HG02623 (cell line): ENCODE results near the gene SIGLECL1.

Experiments used
- ATAC-seq: cut with Tn5 transposase; IDR thresholded peaks from one replicate; pipeline ENCODE4 v1.9.1; 2021; ENCODE audit warnings: moderate library complexity; ENCODE audit not compliant: unreplicated experiment

Gene SIGLECL1

DNA sequence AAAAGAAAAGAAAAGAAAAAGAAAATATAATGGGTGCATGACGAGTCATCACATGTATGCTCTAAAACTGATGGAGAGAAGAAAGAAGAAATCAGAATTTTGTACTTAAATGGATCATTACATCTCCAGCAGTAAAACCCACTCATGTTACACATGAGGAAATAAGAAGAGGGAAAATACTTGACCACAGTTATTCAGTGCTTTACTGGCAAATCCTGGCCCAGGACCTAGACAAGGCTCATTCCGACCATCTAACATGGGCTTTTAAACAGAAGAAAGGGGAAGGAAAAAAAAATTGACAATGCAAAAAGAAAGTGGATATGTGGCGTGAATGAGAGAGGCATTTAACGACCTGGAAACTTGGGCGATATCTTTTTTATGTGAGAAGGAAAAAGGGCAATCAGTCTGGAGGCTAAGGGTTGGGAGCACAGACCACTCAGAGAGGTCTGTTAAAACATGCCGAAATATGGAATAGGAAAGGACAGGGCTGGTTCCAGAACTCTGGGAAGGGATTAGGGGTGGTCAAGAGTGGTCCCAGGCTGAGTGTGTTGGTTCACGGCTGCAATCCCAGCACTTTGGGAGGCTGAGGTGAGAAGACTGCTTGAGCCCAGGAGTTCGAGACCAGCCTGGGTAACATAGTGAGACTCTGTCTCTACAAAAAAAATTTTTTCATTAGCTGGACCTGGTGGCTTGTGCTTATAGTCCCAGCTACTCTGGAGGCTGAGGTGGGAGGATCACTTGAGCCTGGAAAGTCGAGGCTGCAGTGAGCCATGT is 1.6 kb downstream of the SIGLECL1 start:
- no peak for ATAC-seq

- ATAC-seq = no peak
These were observed 2.4 kb downstream of the SIGLECL1 start for GRCh38 chr19:51253088-51253806.

DNA sequence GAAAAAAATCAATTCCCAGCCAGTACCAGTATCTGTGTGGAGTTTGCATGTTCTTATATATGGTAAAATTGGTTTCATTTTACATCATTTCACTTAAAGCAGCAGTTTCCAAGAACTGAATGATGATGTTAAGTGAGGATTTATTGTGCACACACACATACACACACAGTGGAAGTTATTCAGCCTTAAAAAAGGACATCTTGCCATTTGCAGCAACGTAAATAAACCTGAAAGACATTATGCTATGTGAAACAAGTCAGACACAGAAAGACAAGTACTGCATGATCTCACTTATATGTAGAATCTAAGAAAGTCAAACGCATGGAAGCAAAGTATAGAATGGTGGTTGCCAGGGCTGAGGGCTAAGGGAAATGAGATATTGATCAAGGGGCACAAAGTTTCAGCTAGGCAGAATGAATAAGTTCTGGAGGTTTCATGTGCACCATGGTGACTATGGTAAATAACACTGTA is 5.3 kb downstream of the SIGLECL1 start:
- no peak for ATAC-seq

- no peak for ATAC-seq
These were observed 6.6 kb downstream of the SIGLECL1 start for GRCh38 chr19:51257471-51257870.

GRCh38 chr19:51258165-51259160 is 7.6 kb downstream of the SIGLECL1 start:
- no peak for ATAC-seq

- ATAC-seq = no peak
These were observed 8.7 kb downstream of the SIGLECL1 start for GRCh38 chr19:51259348-51260245.

DNA sequence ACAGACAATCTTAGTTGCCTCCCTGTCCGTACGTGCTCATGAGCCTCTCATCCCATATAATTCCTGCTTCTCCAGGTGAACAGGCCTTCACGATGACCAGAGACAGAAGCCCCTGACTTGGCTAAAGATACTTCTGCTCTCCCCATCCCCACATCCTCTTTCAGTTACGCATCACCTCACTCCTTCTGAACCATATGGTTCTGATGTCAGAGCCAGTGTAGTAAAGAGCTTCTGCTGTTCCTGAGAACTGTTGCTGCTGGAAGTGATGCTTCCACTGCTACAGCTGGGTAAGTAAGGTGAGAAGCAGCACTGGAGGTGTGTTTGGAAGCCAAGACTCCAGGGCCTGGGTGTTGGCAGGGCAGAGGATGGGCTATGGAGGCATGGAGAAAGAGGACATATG is 12.9 kb downstream of the SIGLECL1 start:
- no peak for ATAC-seq

GRCh38 chr19:51271067-51271466 is 20.2 kb downstream of the SIGLECL1 start:
- no peak for ATAC-seq

GRCh38 chr19:51272183-51272810 is 21.4 kb downstream of the SIGLECL1 start:
- no peak for ATAC-seq

DNA sequence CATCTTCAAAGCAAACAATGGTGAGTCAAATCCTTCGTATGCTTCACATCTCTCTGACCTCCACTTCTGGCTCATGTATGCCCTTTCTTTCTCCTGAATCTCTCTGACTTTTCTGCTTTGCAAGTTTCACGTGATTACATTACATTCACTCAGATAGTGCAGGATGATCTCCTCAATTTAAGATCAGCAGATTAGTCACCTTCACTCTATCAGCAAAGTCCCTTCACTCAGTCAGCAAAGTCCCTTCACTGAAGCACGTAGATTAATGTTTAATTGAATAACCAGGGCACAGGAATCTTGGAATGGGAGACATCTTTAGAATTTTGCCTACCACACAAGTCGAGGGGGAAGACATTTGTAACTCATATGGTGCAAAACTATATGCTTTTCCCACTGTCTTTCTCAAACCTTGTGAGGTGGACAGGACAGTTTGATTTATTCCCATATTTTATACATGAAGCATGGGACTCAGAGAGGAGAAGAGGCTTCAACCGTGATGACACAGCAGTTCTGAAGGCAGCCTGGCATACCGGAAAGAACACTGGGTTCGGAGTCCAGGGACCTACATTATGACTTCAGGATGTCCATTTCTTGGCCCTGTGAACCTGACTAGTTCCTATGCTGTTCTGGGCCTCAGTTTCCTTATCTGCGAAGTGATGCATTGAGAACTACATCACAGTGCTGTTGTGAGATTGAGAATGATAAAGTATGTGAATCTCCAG is 23.3 kb downstream of the SIGLECL1 start:
- no peak for ATAC-seq

- no peak for ATAC-seq
These were observed 26.2 kb downstream of the SIGLECL1 start for GRCh38 chr19:51277112-51277511.

GRCh38 chr19:51282335-51282734 is 31.5 kb downstream of the SIGLECL1 start:
- ATAC-seq = no peak

GRCh38 chr19:51285682-51286081 is 34.8 kb downstream of the SIGLECL1 start:
- no peak for ATAC-seq

DNA sequence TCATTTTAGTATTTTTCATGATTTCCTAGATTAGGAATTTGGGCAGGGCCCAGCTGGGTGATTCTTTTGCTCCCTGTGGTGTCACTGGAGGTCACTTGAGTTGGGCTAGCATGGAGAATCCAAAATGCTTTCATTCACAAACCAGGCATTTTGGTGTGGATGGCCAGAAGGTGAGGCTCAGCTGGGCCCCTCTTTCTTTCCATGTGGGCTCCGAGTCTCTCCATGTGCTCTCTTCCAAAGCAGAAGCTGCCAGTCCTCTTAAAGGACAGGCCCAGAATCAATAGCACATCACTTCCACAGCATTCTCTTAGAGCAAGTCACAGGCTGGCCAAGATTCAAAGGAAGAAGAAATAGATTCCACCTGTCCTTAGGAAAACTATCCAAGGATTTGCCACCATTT is 38.8 kb downstream of the SIGLECL1 start:
- ATAC-seq = no peak

DNA sequence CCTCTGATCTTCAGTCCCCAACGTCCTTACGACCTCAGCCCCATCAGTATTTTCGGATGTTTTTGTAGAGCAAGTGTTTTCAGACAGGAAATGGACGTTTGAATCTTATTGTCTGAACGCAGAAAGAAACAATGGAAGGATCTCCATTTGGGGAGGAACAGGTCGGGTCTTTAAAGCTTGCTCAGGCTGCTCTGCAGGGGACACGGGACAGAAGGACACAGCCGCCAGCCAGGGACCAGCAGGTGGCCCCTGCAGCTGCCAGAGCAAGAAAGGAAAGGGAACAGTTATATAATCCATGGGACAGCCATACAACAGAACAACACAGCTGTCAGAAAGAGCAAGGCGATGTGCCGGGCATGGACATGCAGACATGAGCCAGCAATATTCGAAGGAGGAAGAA is 42.1 kb downstream of the SIGLECL1 start:
- ATAC-seq = no peak

DNA sequence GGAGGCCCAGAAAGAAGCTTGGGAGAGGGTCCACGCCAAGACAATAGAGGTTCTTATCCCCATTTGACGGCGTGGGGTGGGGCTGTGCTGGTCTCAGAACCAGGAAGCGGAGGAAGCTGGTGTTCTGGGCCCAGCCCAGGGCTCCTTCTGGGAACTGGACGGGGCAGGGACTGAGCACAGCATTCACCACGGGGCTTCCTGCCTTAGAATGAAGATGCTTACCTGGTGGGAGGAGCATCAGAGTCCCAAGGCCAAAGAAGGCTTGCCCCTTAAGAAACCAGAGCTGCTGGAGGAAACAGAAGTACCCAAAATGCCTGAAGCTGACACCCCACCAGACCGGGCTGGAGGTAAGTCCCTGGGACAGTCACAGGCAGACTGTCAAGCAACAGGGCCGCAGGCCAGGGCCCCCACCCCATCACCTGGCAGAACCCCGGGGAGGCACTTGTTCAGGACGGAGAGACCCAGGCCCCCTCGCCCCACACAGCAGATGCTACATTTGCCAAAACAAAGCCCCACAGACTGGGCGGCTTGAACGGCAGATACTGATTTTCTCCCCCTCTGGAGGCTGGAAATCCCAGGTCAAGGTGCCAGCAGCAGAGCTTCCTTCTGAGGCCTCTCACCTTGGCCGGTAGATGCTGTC is 42.8 kb downstream of the SIGLECL1 start:
- ATAC-seq = no peak

- no peak for ATAC-seq
These were observed 43.5 kb downstream of the SIGLECL1 start for GRCh38 chr19:51294211-51294976.

- ATAC-seq = no peak
These were observed 44.1 kb downstream of the SIGLECL1 start for GRCh38 chr19:51294977-51295375.
